GM19193 (cell line): ENCODE measurements around the gene LBHD2.

Source experiments
- POLR2A ChIP-seq: IDR thresholded peaks from 4 replicates; pipeline ENCODE4 v1.6.1; 2011; ENCODE audit not compliant: insufficient read depth, insufficient read length; ENCODE audit errors: extremely low read depth

The LBHD2 gene

DNA sequence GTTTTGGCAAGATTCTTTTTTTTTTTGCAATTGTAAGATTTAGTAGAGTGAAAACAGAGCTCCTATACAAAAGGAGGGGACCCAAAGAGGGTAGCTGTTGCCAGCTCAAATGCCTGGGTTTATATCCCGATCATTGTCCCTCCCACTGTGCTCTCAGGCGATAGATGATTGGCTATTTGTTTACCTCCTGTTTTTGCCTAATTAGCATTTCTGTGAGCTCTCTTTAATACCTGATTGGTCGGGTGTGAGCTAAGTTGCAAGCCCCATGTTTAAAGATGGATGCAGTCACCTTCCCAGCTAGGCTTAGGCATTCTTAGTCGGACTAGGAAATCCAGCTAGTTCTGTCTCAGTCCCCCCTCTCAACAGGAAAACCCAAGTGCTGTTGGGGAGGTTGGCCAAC is 12.4 kb downstream of the LBHD2 start:
- TF ChIP-seq POLR2A: no peak

DNA sequence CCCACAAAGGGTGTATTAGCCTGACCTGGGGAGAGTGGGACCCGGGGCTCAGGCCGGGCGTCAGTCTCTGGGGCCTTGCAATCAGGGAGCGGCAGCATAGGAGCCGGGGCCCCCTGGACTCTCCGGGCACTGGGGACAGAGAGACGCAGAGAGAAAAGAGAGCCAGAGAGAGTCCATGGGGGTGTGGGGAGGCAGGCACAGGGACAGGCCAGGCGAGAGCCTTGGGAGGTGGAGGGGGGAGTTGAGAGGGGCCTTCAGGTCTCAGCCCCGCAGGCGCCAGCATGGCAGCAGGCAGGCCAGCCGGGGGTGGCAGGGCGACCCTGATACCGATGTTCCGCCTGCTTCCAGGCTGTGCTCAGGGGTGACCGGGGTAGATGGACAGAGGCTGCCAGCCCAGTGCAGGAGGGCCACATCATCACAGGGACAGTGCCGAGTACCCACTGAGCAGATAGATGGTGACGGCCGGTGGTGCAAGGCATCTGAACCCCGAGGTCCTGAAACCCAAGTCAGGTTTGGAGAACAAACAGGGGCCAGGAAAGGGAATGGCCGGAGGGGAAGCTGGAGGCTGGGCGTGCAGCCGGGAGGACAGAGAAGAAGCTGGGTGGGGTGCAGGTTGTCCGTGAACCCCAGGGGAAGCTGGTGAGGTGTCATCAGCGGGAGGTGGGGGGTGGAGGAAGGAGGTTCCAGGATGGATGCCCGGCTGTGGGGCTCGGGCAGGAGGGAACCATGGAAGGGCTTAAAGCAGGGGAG is 13.4 kb downstream of the LBHD2 start:
- no peak for TF ChIP-seq POLR2A

DNA sequence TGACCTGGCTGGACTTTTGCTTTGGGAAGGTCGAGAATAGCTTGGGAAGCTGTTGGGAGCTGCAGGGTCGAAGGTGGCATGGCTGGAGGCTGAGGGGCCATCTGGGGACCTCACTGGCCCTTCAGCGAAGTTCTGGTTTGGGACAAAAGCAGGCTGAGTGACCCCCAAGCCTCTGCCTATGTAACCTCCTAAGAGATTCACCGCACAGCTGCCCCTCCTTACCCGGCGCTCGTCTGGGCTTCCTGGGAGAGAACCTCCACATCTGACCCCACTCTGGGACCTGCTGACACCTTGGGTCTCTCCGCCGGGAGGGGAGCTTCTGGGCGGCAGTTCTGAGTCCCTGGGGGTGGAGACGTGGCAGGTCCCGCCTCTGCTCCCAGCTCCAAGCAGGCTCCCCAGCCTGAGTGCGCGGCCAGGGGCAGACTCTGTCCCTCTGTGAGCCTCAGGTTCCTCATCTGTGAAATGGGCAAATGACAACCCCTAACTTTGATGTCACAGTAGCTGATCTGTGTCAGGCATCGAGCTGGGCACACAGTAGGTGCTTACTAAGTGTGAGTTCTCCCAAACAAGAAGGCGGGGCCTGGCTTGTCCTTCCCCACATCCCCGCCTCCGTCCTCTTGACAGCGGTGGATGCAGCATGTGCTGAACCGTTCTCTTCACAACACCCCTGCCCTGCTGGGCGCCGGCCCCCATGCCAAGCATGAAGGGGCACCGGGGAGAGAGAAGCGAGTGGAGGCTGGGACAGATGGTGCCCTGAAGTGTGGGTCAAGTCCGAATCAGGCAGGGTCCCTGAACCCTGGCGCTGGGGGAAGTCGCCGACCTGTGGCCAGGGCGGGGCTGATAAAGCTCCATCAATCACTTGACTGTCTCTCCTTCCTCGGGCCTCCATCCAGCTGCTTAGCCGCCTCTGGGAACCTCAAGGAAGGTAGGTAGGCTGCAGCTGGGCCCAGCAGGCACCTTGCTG is 14.3 kb downstream of the LBHD2 start:
- no peak for TF ChIP-seq POLR2A

DNA sequence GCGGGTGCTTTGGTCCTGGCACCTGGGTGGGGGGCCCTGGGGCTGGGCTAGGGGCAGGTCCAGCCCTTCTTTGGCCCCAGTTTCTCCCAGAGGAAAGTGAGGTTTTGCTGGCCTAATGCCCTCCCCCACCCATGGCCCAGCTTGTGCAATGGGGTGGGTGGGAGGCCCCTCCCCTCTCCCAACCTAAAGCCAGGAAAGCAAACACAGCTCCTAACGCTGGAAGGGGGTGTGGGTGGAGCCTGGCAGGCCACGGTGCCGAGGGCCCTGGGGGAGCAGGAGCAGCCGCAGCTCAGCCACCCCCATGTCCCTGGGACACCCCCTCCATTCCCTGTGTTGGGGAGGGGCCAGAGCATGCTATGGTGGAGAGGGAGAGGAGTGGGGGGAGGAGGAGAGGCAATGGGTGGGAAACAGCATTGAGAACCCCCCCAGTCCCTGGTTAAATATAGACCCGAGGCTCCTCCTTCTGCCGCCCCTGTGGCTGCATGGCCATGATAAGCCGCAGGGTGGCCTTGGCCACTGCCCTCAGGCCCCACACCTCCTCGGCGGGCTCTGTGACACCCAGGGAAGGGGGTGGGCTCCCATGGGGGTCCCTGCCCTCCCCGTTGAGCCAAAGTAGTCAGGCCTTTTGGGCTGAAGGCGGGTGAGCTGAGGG is 15.2 kb downstream of the LBHD2 start:
- no peak for TF ChIP-seq POLR2A

DNA sequence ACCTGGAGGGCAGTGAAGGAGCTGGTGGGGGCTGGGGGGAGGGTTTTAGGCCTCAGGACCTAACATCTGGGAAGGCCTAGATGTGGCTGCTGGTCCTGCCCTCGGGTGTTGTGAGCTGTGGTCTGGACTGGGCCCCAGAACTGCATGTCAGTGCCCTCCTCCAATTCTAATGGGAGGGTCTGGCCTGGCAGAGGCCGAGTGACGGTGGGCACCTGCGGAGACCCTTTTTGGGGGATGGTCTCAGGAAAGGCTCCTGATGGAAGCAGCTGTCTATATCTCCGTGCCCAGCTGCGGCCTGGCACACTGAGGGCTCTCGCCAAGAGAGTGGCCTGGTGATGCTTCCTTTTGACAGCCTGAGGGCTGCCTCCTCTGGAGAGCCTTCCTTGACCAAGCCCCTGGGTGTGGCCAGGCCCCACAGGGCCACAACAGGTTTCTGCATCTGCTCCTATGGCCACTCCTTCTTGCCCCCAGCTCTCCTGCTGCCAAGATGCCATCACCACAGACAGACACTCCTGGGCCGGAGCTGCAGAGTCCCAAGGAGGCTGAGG is 15.8 kb downstream of the LBHD2 start:
- no peak for TF ChIP-seq POLR2A

DNA sequence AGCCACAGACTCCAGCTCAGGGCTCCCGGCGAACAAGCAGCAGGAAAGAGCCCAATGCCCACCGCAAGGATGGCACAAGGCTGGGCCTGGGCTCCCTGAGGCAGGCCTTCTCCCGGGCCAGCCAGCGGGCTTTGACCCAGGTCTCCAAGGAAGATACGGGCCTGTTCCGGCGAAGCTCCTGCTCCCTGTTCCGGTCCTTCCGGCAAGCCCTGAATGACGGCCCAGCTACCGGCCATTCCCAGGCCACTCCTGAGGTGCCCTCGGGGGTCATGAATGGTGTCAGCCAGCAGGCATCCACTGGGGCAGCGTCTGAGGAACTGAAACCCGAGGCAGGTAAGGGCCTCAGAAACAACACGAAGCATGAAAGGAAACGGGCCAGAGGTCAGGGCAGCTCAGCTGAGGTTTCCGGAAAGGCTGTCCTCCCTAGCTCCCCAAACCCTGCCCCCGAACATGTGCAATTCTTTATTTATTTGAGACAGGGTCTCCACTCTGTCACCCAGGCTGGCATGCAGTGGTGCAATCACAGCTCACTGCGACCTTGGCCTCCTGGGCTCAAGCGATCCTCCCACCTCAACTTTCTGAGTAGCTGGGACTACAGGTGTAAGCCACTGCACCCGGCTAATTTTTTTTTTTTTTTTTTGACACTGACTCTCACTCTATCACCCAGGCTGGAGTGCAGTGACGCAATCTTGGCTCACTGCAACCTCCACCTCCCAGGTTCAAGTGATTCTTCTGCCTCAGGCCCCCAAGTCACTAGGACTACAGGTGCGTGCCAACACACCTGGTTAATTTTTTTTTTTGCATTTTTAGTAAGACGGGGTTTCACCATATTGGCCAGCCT is 16.5 kb downstream of the LBHD2 start:
- TF ChIP-seq POLR2A: no peak

DNA sequence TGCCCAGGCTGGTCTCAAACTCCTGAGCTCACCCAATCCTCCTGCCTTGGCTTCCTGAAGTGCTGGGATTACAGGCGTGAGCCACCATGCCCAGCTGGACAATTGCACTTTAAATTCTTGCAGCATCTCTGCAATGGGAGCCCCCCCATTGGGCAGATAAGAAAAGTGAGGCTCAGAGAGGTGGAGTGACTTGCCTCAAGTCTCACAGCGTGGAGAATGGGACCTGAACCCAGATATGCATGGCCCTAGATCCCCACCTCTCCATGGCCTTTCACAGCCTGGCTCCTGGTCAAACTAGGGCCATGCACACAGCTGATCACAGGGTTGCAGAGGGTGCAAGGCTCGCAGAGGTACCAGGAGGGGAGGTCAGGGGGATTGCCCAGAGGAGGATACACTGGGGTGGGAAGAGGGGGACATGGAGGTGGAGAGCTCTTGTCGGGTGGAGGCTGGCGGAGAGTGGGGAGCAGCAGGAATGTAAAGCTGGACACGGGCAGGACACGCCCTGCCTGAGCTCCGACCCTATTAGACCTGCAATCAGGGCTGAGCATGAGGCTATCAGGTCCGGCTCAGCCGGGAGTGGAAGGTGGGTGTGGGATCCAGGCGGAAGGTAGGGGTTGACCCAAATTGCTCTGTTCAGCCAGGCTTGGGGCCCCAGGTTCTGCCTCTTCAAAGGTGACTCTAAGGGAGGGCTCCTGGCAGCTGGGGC is 17.4 kb downstream of the LBHD2 start:
- TF ChIP-seq POLR2A: no peak

DNA sequence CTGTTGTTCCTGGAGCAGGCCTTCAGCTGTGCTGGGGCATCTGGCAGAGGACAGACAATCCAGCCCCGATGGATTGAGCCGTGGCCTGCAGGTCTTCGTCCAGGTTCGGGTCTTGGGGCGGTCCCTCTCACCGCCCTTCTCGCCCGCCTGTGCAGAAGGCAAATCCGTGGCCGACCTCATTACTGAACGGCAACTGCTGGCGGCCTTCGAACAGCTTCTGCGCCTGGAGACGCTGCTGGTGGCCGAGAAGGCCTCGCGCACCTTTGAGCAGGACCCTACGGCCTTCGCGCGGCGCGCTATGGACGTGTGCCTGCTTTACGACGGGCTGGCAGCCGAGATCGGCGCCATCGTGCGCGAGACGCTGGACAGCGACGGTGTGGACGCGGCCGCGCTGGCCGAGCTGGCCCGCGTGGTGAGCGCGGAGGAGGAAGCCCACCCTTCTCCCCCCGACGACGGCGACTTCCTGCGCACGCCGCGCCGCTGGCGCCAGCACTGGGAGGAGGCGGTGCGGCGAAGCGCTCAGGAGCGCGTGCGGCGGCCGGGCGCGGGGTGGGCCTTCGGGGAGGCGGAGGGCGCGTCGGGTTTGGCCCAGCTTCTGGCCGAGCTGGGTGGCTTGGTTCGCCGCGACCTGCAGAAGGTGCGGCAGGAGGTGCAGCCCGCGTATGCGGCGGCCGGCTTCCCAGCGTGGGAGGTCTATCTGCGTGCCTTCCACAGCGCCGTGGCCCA is 18.1 kb downstream of the LBHD2 start:
- TF ChIP-seq POLR2A: no peak

DNA sequence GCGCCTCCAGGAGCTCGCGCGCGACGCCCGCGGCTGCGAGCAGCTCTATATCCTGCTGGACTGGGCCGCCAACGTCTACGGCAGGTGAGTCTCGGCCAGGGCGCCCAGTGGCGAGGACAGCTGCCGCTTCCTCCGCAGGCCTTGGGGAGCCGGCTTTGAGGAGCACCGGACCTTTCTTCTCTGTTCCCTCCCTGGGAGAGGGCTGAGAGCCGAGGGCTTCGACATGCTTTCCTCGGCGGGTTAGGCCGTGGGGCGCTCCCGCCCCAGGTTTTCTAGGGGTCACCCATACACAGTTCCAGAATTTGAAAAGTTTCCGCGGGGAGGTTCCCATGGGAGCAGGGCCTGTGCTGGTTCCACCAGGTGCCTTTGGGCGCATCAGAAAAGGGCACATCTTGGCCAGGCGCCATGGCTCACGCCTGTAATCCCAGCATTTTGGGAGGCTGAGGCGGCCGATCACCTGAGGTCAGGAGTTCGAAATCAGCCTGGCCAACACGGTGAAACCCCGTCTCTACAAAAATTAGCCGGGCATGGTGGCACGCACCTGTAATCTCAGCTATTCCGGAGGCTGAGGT is 18.8 kb downstream of the LBHD2 start:
- TF ChIP-seq POLR2A: no peak

DNA sequence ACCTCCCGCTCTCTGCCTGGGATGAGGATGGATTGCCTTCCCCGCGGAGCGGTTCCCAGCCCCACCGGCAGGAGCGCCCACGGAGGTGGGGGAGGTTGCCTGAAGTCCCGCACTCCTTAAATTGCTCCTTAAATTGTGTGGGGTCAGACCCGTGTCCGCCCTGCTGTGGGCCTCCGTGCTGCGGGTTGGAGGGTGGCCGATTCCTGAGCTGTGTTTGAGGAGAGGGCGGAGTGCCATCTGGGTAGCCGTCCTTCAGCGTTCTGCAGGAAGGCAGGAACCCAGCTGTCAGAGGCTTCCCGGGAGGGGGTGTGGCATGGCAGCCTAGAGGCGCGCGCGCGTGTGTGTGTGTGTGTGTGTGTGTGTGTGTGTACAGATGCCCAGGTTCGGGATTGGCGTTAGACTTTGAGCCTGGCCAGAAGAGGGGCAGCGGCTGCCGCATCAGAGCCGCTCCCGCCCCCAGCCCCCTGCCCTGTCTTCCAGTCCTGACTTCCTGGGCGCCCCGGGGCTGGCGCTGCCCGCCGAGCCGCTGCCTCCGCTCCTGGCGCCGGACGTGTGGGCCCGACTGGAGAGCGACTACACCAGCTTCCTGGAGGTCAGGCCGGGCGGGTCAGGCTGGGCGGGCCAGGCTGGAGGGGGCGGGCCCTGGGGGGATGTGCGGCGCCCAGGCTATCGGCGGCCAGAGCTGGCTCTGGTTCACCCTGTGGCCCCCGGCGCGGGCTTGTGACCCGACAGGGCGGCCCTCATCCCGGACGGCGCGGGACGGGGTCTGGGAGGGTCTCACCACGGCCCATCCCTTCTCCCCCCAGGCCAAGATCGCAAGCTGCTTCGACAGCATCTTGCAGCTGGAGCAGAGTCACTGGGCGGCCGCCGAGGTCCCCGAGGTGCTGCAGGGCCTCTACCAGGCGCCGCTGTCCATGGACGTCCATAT is 19.7 kb downstream of the LBHD2 start:
- TF ChIP-seq POLR2A: no peak

DNA sequence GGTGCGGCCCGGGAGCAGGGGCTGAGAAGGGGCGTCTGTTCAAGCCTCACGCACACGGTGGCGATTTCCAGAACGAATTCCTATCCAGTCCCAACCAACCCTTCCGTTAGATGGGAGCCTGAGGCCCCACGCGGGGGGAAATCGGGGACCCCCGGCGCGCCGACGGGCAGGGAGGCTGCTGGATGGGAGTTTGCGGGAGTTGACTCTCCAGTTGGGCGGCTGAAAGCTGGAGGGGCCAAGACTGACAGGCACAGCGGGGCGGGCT is 20.3 kb downstream of the LBHD2 start:
- no peak for TF ChIP-seq POLR2A
